HG03575 (cell line): Measurements from ENCODE around the gene UQCRFS1.
"Not testable (repeated sequence)": the region's sequence is repeated elsewhere in the genome, so short reads cannot be mapped to it uniquely, and the experiment has no call there.

Source experiments
- ATAC-seq: cut with Tn5 transposase; IDR thresholded peaks from one replicate; pipeline ENCODE4 v1.9.1; 2021; ENCODE audit not compliant: unreplicated experiment, insufficient number of reproducible peaks, low FRiP score; ENCODE audit errors: extremely low read depth

UQCRFS1 gene

DNA sequence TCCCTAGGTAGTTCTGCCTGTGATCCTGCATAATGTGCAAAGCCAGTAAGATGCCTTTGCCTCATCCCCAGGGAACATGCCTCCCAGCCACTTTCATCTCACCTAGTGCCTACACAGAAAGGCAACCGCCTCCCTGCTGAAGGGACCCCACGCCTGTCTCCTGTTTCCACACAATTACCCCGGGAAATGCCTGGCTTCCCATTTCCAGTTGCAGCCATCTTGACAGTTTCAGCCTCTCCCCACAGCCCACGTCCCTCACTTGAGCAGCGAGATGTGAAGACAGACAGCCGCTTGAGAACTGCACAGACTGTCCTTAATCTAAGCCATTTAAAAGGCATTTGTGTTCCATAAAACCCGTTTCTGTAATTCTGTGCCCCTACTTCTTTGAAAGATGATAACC, 4.7 kb upstream of the UQCRFS1 start:
- no peak for ATAC-seq

DNA sequence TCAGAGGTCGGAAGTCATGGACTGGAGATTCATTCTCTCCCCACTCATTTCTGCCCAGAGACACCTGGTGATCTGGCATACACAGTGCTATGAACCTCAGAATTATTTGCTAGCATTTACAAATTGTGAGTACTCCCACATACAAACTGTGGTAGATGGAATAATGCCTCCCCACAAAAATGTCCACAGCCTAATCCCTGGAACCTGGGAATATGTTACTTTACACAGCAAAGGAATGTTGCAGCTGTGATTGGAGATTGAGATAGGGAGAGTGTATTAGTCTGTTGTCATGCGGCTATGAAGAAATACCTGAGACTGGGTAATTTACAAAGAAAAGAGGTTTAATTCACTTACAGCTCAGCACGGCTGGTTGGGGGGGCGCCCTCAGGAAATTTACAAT, 3.1 kb upstream of the UQCRFS1 start:
- ATAC-seq = no peak

GRCh38 chr19:29215322-29215845, 2.4 kb upstream of the UQCRFS1 start:
- ATAC-seq = no peak

DNA sequence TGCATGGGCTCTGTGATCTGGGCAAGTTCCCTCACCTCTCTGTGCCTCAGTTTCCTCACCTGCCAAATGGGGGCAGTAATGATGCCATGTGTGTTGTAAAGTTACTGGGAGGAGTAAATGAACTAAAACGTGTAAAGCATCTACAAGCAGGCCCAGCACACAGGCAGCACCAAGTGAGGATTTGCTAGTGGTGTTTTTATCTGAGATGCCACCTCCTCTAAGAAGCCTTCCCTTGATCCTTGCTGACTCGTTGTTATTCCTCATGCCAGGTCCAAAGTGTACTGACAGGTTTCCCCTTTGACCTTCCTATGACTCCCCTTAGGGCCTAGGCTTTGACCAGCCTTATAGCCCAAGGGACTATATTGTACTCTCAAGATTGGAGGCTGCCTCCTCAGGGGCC, 1.5 kb upstream of the UQCRFS1 start:
- no peak for ATAC-seq

DNA sequence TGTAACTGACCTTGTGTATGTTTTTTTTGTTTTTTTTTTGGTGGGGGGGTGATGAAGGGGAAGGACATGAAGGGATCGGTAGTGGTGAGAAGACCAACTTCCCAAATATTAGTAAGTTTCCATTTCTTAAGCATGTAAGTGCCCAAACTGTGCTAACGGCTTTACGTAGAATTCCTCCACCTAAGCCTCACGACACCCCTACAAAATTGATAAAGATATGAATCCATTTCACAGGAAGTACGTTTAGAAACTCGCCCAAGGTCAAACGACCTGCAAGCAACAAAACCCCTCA, 649 bp downstream of the UQCRFS1 start:
- ATAC-seq = no peak

DNA sequence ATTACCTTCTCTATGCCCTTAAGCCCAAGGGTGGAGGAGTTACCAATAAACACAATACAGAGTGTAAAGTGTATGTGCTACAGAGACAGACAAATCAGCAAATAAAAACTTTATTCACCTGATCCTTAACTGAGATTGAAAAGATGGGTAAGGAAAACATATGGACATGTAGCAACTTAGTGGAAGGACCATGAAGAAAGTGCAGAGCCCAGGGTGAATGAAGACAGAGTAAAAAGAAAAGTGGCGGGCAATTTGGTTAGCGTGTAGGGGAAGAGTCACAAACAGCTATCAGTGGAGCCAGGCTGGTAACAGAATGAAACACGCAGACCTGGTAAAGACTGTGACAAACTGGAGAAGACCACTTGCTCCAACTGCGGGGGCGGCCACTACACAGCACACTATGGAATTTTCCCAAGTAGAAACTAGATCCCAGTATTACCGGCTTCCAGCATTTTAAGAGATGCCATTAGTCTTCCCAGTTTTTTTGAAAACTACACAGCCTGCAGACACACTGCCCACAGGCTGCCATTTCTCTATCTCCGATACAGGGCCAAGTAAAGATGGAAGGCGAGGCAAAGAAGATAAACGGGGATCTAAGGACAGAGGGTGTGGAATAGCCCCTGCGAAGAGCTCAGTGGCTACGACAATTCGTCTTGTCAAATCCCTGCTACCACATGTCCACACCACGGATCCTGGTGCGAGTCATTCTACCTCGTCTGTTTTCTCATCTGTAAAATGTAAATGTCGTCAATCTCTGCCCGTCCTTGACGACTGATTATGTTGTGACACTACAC, 1.2 kb downstream of the UQCRFS1 start:
- no peak for ATAC-seq

DNA sequence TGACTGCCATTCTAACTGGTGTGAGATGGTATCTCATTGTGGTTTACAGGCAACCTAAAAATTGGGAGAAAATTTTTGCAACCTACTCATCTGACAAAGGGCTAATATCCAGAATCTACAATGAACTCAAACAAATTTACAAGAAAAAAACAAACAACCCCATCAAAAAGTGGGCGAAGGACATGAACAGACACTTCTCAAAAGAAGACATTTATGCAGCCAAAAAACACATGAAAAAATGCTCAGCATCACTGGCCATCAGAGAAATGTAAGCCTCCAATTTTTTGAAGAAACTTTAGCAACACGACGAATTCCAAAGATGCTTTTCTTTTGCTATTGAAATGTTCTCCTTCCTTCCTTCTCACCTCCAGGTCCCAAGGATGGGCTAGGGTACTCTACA, 1.9 kb downstream of the UQCRFS1 start:
- not testable (repeated sequence) for ATAC-seq

- ATAC-seq = not testable (repeated sequence)
Measured at GRCh38 chr19:29210502-29210901, 2.4 kb downstream of the UQCRFS1 start.

- not testable (repeated sequence) for ATAC-seq
Measured at GRCh38 chr19:29207403-29208187, 5.4 kb downstream of the UQCRFS1 start.

- no peak for ATAC-seq
Measured at GRCh38 chr19:29206453-29206852, 6.5 kb downstream of the UQCRFS1 start.

- no peak for ATAC-seq
Measured at GRCh38 chr19:29202281-29202680, 10.7 kb downstream of the UQCRFS1 start.

DNA sequence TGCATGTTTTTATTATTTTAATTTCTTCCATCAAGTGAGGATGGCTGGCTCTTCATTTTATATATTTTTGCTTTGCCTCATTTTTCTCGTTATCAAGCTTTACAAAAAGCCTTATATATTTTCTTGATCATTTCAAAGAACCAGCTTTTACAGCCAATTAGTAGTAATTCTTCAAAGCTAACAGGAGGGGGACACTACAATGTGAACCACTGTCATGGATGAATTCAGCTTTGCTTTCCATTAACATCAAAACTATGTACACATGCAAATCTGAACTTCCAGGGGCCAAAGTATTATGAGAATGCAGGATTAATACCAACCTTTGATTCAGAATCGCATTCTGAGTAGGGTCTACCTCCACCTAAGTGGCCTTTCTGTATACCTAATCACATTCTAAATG, 11.1 kb downstream of the UQCRFS1 start:
- ATAC-seq = no peak

DNA sequence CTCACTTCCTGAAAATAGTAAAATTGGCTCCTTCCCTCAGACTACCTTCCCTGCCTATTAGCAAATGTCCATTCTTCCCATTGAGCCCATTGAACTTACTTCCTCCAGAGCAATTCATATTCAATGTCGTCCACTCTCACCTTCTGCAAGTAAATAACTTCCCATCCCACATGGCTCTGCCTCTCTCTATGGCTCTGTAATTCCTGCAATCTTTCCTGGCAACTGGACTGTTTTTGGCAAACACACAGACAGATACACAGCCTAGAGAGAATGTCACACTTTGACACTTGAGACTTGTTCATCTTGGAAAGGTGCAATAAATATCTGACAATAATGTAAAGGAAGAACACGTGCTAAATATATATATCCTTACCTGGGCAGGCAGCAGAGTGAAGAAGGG, 18.3 kb downstream of the UQCRFS1 start:
- no peak for ATAC-seq

- no peak for ATAC-seq
Measured at GRCh38 chr19:29193155-29193554, 19.8 kb downstream of the UQCRFS1 start.

DNA sequence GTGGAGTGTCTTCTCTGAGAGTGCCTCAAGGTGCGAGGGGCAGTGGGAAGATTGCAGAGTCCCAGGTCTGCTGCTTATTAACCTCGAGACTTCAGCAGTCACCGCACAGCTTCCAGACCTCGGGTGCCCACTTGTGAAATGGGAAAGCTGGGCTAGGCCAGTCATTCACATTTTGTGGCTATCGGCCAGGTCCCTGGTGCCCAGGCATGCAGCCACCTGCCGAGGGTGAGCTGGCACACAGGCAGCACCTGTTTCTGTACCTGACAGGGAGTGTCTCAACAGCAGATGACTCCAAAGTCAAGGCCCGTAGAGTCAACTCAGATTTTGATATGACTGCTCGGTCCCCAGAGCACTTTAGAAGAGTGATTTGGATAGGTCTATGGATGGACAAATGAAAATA, 21.9 kb downstream of the UQCRFS1 start:
- no peak for ATAC-seq

GRCh38 chr19:29189033-29189360, 24.0 kb downstream of the UQCRFS1 start:
- ATAC-seq = no peak

DNA sequence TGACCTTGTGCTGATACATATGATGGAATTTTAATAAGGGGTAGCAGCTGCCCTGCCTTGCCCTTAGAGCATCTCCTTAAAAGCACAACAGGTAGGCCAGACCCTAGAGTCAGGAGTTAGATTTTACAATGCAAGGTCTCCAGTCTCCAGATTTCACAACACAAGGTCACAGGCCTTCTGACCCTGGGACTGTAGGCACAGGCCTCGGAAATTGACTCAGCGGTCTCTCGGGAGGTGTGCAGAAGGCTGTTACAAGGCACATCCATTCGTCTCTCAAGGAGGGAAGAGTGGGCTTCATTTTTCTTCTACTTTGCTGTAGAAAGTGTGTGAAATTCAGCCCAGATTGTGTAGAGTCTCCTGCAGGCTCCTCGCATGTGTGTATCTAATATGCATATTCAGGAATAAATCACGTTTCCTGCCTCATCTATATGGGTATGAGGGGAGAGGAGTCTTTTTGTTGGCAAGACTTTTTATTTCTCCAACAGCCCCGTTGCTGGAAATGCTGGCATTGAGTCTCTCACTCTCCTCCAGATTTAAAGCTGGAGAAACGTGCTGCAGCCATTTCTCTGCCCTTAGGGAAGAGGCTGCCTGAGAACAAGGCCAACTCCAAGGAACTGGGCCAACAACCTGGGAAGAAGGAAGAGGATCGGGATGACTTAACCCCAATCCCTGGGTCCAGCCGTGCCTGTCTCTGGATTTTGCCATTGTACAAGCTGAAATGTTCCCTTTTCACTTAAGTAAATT, 24.5 kb downstream of the UQCRFS1 start:
- no peak for ATAC-seq

GRCh38 chr19:29187676-29188075, 25.3 kb downstream of the UQCRFS1 start:
- ATAC-seq = no peak

GRCh38 chr19:29185427-29185826, 27.5 kb downstream of the UQCRFS1 start:
- no peak for ATAC-seq
